Bone marrow (tissue), 2 donors: Measurements from ENCODE around the gene ANTXR2.

Experiments used
- DNase-seq, 2 donors: peaks; one replicate each; lab custom pipeline; 2025; lab: John Stamatoyannopoulos, UW

Gene ANTXR2

GRCh38 chr4:80069837-80070731, 2.9 kb downstream of the ANTXR2 start:
- DNase-seq = no peak

GRCh38 chr4:80069108-80069836, 3.8 kb downstream of the ANTXR2 start:
- DNase-seq = no peak

- no peak for DNase-seq
Observed at GRCh38 chr4:80065601-80066000, 7.4 kb downstream of the ANTXR2 start.

- no peak for DNase-seq
Observed at GRCh38 chr4:80062527-80062926, 10.5 kb downstream of the ANTXR2 start.

- DNase-seq = no peak
Observed at GRCh38 chr4:80060804-80061203, 12.2 kb downstream of the ANTXR2 start.

GRCh38 chr4:80058740-80059139, 14.3 kb downstream of the ANTXR2 start:
- peak in 1 of 2 donors; percentile 96 for DNase-seq

- no peak for DNase-seq
Observed at GRCh38 chr4:80054375-80054774, 18.7 kb downstream of the ANTXR2 start.

- no peak for DNase-seq
Observed at GRCh38 chr4:80053140-80053910, 19.7 kb downstream of the ANTXR2 start.

GRCh38 chr4:80049813-80050534, 23.1 kb downstream of the ANTXR2 start:
- no peak for DNase-seq

- DNase-seq = no peak
Observed at GRCh38 chr4:80049402-80049801, 23.6 kb downstream of the ANTXR2 start.

- DNase-seq = no peak
Observed at GRCh38 chr4:80045786-80046185, 27.2 kb downstream of the ANTXR2 start.

- no peak for DNase-seq
Observed at GRCh38 chr4:80043541-80043940, 29.5 kb downstream of the ANTXR2 start.

- DNase-seq = no peak
Observed at GRCh38 chr4:80042821-80043220, 30.2 kb downstream of the ANTXR2 start.

- no peak for DNase-seq
Observed at GRCh38 chr4:80037864-80038263, 35.2 kb downstream of the ANTXR2 start.

- DNase-seq = peak in 1 of 2 donors; percentile 41
Observed at GRCh38 chr4:80036949-80037685, 35.9 kb downstream of the ANTXR2 start.

- DNase-seq = no peak
Observed at GRCh38 chr4:80036306-80036705, 36.7 kb downstream of the ANTXR2 start.

- DNase-seq = no peak
Observed at GRCh38 chr4:80035336-80035735, 37.7 kb downstream of the ANTXR2 start.

- DNase-seq = no peak
Observed at GRCh38 chr4:80033581-80033980, 39.4 kb downstream of the ANTXR2 start.

GRCh38 chr4:80029364-80029763, 43.7 kb downstream of the ANTXR2 start:
- no peak for DNase-seq

- DNase-seq = no peak
Observed at GRCh38 chr4:80027611-80028010, 45.4 kb downstream of the ANTXR2 start.

GRCh38 chr4:80026100-80026499, 46.9 kb downstream of the ANTXR2 start:
- DNase-seq = no peak
